ENCODE data around the gene OR10A4.
"Not testable (repeated sequence)": the region's sequence is repeated elsewhere in the genome, so short reads cannot be mapped to it uniquely, and the experiment has no call there.

The OR10A4 gene

GRCh38 chr11:6889835-6890234 is 13.4 kb downstream of the OR10A4 start:
- TF ChIP-seq CTCF (IDR thresholded peaks at IDR 0.05; ENCODE audit: extremely low read depth, insufficient read depth, missing control alignments): no peak
- no peak for DNase-seq (ENCODE audit: low spot score)
- in situ Hi-C loops (cut with MboI; ENCODE audit: low pct_unique_long_range_greater_than_20kb, low sequenced_read_pairs, unreplicated experiment): no loop called here

GRCh38 chr11:6892400-6892799 is 16.0 kb downstream of the OR10A4 start, which contains the start of gene OR2D2:
OR2D2 (minus strand) TSS chr11:6892500; CDS start chr11:6892500, 0 bp downstream.
- no peak for DNase-seq (ENCODE audit: low spot score)
- in situ Hi-C loops (cut with MboI; ENCODE audit: low pct_unique_long_range_greater_than_20kb, low sequenced_read_pairs, unreplicated experiment): no loop called here
- TF ChIP-seq CTCF (IDR thresholded peaks at IDR 0.05; ENCODE audit: extremely low read depth, insufficient read depth, missing control alignments): no peak

- no peak for TF ChIP-seq CTCF (IDR thresholded peaks at IDR 0.05; ENCODE audit: extremely low read depth, insufficient read depth, missing control alignments)
- in situ Hi-C loops (cut with MboI; ENCODE audit: low pct_unique_long_range_greater_than_20kb, low sequenced_read_pairs, unreplicated experiment): no loop called here
Measured at GRCh38 chr11:6894097-6894496, 17.7 kb downstream of the OR10A4 start.

GRCh38 chr11:6895010-6895409 is 18.6 kb downstream of the OR10A4 start:
- peak; percentile 13 for DNase-seq (ENCODE audit: low spot score)
- TF ChIP-seq CTCF (IDR thresholded peaks at IDR 0.05; ENCODE audit: extremely low read depth, insufficient read depth, missing control alignments): no peak
- in situ Hi-C loops (cut with MboI; ENCODE audit: low pct_unique_long_range_greater_than_20kb, low sequenced_read_pairs, unreplicated experiment): no loop called here

More at GRCh38 chr11:6894097-6894496, 17.7 kb downstream of the OR10A4 start:
- no peak for DNase-seq (ENCODE audit: low spot score)

GRCh38 chr11:6898911-6899310 is 22.5 kb downstream of the OR10A4 start:
- in situ Hi-C loops (cut with MboI; ENCODE audit: low pct_unique_long_range_greater_than_20kb, low sequenced_read_pairs, unreplicated experiment): no loop called here
- no peak for DNase-seq (ENCODE audit: low spot score)
- TF ChIP-seq CTCF (IDR thresholded peaks at IDR 0.05; ENCODE audit: extremely low read depth, insufficient read depth, missing control alignments): no peak

GRCh38 chr11:6900327-6900999 is 24.0 kb downstream of the OR10A4 start:
- peak; percentile 17 for TF ChIP-seq CTCF (IDR thresholded peaks at IDR 0.05; ENCODE audit: extremely low read depth, insufficient read depth, missing control alignments)
- in situ Hi-C loops (cut with MboI; ENCODE audit: low pct_unique_long_range_greater_than_20kb, low sequenced_read_pairs, unreplicated experiment): no loop called here
- DNase-seq (ENCODE audit: low spot score): no peak

- DNase-seq (ENCODE audit: low spot score); in situ Hi-C loops (cut with MboI; ENCODE audit: low pct_unique_long_range_greater_than_20kb, low sequenced_read_pairs, unreplicated experiment): not testable (repeated sequence)
Measured at GRCh38 chr11:6904804-6905203, 28.4 kb downstream of the OR10A4 start.

Data from GM13977 (cell line).